GM23338 (cell line): Measurements from ENCODE around the gene GRIK1. TPM values are rescaled to one million over a fixed set of nuclear protein-coding genes. Genes with fewer than 3 reads are reported as not detected.

Source experiments
- ATAC-seq: fragments of 200-7000 bp; cut with Tn5 transposase; 3 replicates; pipeline ENCODE4 v1.9.1; 2020
- DNase-seq: peaks from one replicate; pipeline ENCODE4 v3.0.0-alpha.2; 2015; ENCODE audit warnings: low spot score
- H2AFZ ChIP-seq: fragments of 200-600 bp; sonication (generic); 2 replicates; pipeline ENCODE4 v1.8.0; 2016; ENCODE audit warnings: antibody characterized with exemption, mild to moderate bottlenecking, moderate library complexity
- H3F3A ChIP-seq: fragments of 200-600 bp; sonication (generic); replicated peaks from 2 replicates; pipeline ENCODE4 v1.8.0; 2017; ENCODE audit warnings: antibody characterized with exemption, mixed run types, low read depth
- H3K27ac ChIP-seq: fragments of 200-600 bp; sonication (generic); 2 replicates; pipeline ENCODE4 v1.6.1; 2016; ENCODE audit warnings: low read depth
- H3K27me3 ChIP-seq: fragments of 200-600 bp; sonication (generic); 2 replicates; pipeline ENCODE4 v1.8.0; 2016; ENCODE audit warnings: mild to moderate bottlenecking, mixed run types, moderate library complexity; ENCODE audit not compliant: insufficient read depth
- H3K36me3 ChIP-seq: fragments of 200-600 bp; sonication (generic); 2 replicates; pipeline ENCODE4 v1.8.0; 2016; ENCODE audit warnings: mild to moderate bottlenecking; ENCODE audit not compliant: insufficient read depth
- H3K4me1 ChIP-seq: fragments of 200-600 bp; sonication (generic); 2 replicates; pipeline ENCODE4 v1.8.0; 2016; ENCODE audit warnings: mild to moderate bottlenecking, moderate library complexity; ENCODE audit not compliant: insufficient read depth
- H3K4me2 ChIP-seq: fragments of 200-600 bp; sonication (generic); 2 replicates; pipeline ENCODE4 v1.7.1; 2017; ENCODE audit warnings: mixed run types
- H3K4me3 ChIP-seq: fragments of 200-600 bp; sonication (generic); 2 replicates; pipeline ENCODE4 v1.6.1; 2016; ENCODE audit warnings: mixed run types
- H3K79me2 ChIP-seq: fragments of 200-600 bp; sonication (generic); replicated peaks from 2 replicates; pipeline ENCODE4 v1.8.0; 2017; ENCODE audit warnings: mild to moderate bottlenecking; ENCODE audit not compliant: insufficient read depth
- H3K9me2 ChIP-seq: fragments of 200-600 bp; sonication (generic); 2 replicates; pipeline ENCODE4 v1.8.0; 2017; ENCODE audit not compliant: insufficient read depth
- H4K20me1 ChIP-seq: fragments of 200-600 bp; sonication (generic); replicated peaks from 2 replicates; pipeline ENCODE4 v1.8.0; 2017; ENCODE audit warnings: mild to moderate bottlenecking; ENCODE audit not compliant: insufficient read depth
- H3K27ac Mint-ChIP-seq: 2 replicates; pipeline ENCODE4 v1.8.0; 2020; ENCODE audit warnings: inconsistent platforms, mild to moderate bottlenecking, moderate library complexity, mixed read lengths
- H3K27me3 Mint-ChIP-seq: 3 replicates; pipeline ENCODE4 v1.8.0; 2022; ENCODE audit warnings: low read depth, mild to moderate bottlenecking, moderate library complexity, mixed read lengths, inconsistent platforms; ENCODE audit not compliant: insufficient read depth, poor library complexity
- H3K36me3 Mint-ChIP-seq: 3 replicates; pipeline ENCODE4 v1.8.0; 2021; ENCODE audit warnings: low read depth, mild to moderate bottlenecking, inconsistent platforms, moderate library complexity, mixed read lengths
- H3K4me1 Mint-ChIP-seq: 3 replicates; pipeline ENCODE4 v1.8.0; 2020; ENCODE audit warnings: mild to moderate bottlenecking, inconsistent platforms, mixed read lengths
- H3K4me3 Mint-ChIP-seq: 3 replicates; pipeline ENCODE4 v1.8.0; 2021; ENCODE audit warnings: moderate library complexity, mild to moderate bottlenecking, inconsistent platforms, mixed read lengths
- H3K9me3 Mint-ChIP-seq: 3 replicates; pipeline ENCODE4 v1.8.0; 2020; ENCODE audit warnings: moderate library complexity, mild to moderate bottlenecking, inconsistent platforms, mixed read lengths
- ETS1 ChIP-seq: IDR thresholded peaks from 2 replicates; pipeline ENCODE4 v1.6.1; 2016; ENCODE audit warnings: antibody characterized with exemption
- EZH2phosphoT487 ChIP-seq: fragments of 200-600 bp; sonication (generic); IDR thresholded peaks from one replicate; pipeline ENCODE4 v1.8.1; 2018; ENCODE audit warnings: antibody characterized with exemption; ENCODE audit not compliant: unreplicated experiment
- JUNB ChIP-seq: IDR thresholded peaks from one replicate; pipeline ENCODE4 v1.6.1; 2016; ENCODE audit warnings: antibody characterized with exemption; ENCODE audit not compliant: unreplicated experiment
- NANOG ChIP-seq: IDR thresholded peaks from 2 replicates; pipeline ENCODE4 v1.6.1; 2016; ENCODE audit warnings: antibody characterized with exemption, borderline replicate concordance
- POLR2AphosphoS5 ChIP-seq: IDR thresholded peaks from 2 replicates; pipeline ENCODE4 v1.6.1; 2016; ENCODE audit warnings: antibody characterized with exemption, low read depth
- REST ChIP-seq: IDR thresholded peaks from one replicate; pipeline ENCODE4 v1.6.1; 2018; ENCODE audit warnings: antibody characterized with exemption; ENCODE audit not compliant: unreplicated experiment
- STAT1 ChIP-seq: IDR thresholded peaks from one replicate; pipeline ENCODE4 v1.6.1; 2016; ENCODE audit warnings: antibody characterized with exemption; ENCODE audit not compliant: unreplicated experiment
- ZNF331 ChIP-seq: fragments of 250-450 bp; sonication (Bioruptor Pico); IDR thresholded peaks from 2 replicates; pipeline ENCODE4 v1.5.0; 2020; ENCODE audit warnings: low read depth, mild to moderate bottlenecking, moderate library complexity
- ZNF462 ChIP-seq: fragments of 250-450 bp; sonication (Bioruptor Pico); IDR thresholded peaks from 2 replicates; pipeline ENCODE4 v1.5.0; 2020; ENCODE audit warnings: mild to moderate bottlenecking, moderate library complexity
- polyA plus RNA-seq: library from polyadenylated mRNA; unstranded; fragments of >200 nt; fragmentation: Nextera tagmentation; extraction: Ambion mirVana; gene quantifications from 2 replicates; pipeline ENCODE4 v1.2.1, GENCODE V29; 2016
- total RNA-seq: library from RNA; depleted of rRNA; stranded (reverse); fragments of >200 nt; shearing (Covaris generic); gene quantifications from 2 replicates; pipeline ENCODE4 v1.2.3, GENCODE V29; 2014

The GRIK1 gene
- total and polyA plus RNA-seq, 2 experiments from 2014 or later = 0.18 to 0.42 TPM

- TF ChIP-seq REST (no peak), ZNF331 (CRISPR knock-in tag) (no peak), NANOG (no peak), STAT1 (no peak), POLR2AphosphoS5 (no peak)
Observed at GRCh38 chr21:29604076-29604475, 335.7 kb downstream of the GRIK1 start (continued).

- 0 out of 2 replicates have a peak, but pooled peaks cover 4% of the 10 kb centered on the region for H3K4me1 ChIP-seq
- Mint-ChIP-seq H3K36me3 (no peaks in the 10 kb centered on the region), H3K9me3 (no peaks in the 10 kb centered on the region), H3K27ac (no peak overlapping the region), H3K4me1 (peaks cover 27% of the 10 kb centered on the region), H3K27me3 (no peaks in the 10 kb centered on the region), H3K4me3 (no peak overlapping the region)
- no peaks in the 10 kb centered on the region for H3K27me3 ChIP-seq
- H3K27ac ChIP-seq = no peak overlapping the region
- H4K20me1 ChIP-seq = no peaks in the 10 kb centered on the region
- no peaks in the 10 kb centered on the region for H3K36me3 ChIP-seq
- no peak for ATAC-seq
- no peak overlapping the region for H3K4me2 ChIP-seq
- H3K4me3 ChIP-seq = no peak overlapping the region
- no peaks in the 10 kb centered on the region for H3K9me2 ChIP-seq
- DNase-seq = peak; percentile 35
- no peaks in the 10 kb centered on the region for H3K79me2 ChIP-seq
- no peak overlapping the region for H2AFZ ChIP-seq
- H3F3A ChIP-seq = no peaks in the 10 kb centered on the region
- TF ChIP-seq JUNB = no peak
- TF ChIP-seq ZNF462 (CRISPR knock-in tag) = no peak
- no peak for TF ChIP-seq ETS1
- TF ChIP-seq REST = no peak
- no peak for TF ChIP-seq STAT1
- no peak for TF ChIP-seq ZNF331 (CRISPR knock-in tag)
- TF ChIP-seq NANOG = no peak
- TF ChIP-seq EZH2phosphoT487 = no peak
Observed at GRCh38 chr21:29601047-29601446, 338.7 kb downstream of the GRIK1 start.
